Endothelial cell of umbilical vein (primary cell): ENCODE results near the gene CASR.

Experiments
- EZH2 ChIP-seq: IDR thresholded peaks from 2 replicates; pipeline ENCODE4 v1.6.1; 2012; ENCODE audit warnings: borderline replicate concordance, low read depth, mild to moderate bottlenecking, moderate library complexity, low read length, inconsistent platforms; ENCODE audit not compliant: severe bottlenecking
- GATA2 ChIP-seq: IDR thresholded peaks from 2 replicates; pipeline ENCODE4 v1.7.0; 2011; ENCODE audit warnings: low read depth, mild to moderate bottlenecking, moderate library complexity, mixed read lengths, low read length; ENCODE audit not compliant: insufficient read length, insufficient read depth
- JUN ChIP-seq: IDR thresholded peaks from 2 replicates; pipeline ENCODE4 v1.6.1; 2011; ENCODE audit warnings: borderline replicate concordance, low read depth; ENCODE audit not compliant: insufficient read length, insufficient read depth
- MAX ChIP-seq: IDR thresholded peaks from 2 replicates; pipeline ENCODE4 v1.6.1; 2011; ENCODE audit not compliant: insufficient read depth, insufficient read length
- MYC ChIP-seq: IDR thresholded peaks from one replicate; pipeline ENCODE4 v1.6.1; 2011; ENCODE audit warnings: mild to moderate bottlenecking, low read depth, low read length
- POLR2A ChIP-seq: IDR thresholded peaks from 2 replicates; pipeline ENCODE4 v1.6.1; 2012; ENCODE audit warnings: low read depth, mild to moderate bottlenecking, control low read depth, low read length
- POLR2AphosphoS5 ChIP-seq: IDR thresholded peaks from 2 replicates; pipeline ENCODE4 v1.6.1; 2012; ENCODE audit warnings: low read depth, mild to moderate bottlenecking, control low read depth, low read length, moderate library complexity; ENCODE audit not compliant: insufficient read depth
- TF ChIP-seq, protein P1 (sequence below), 2 donors: IDR thresholded peaks; 1 replicate in 1 of 2; 2 replicates in 1 of 2; pipeline ENCODE4 v1.5.1; 2011; ENCODE audit warnings: low read length in 2 of 2, mild to moderate bottlenecking in 2 of 2, moderate library complexity in 2 of 2, control low read depth in 1 of 2, inconsistent platforms in 1 of 2, low read depth in 1 of 2; ENCODE audit not compliant: insufficient read depth in 1 of 2; ENCODE audit errors: extremely low read depth in 1 of 2

GRCh38 chr3:122183893-122184590, 574 bp downstream of the CASR start:
- peak; percentile 64 for TF ChIP-seq EZH2
- TF ChIP-seq, protein P1, sequence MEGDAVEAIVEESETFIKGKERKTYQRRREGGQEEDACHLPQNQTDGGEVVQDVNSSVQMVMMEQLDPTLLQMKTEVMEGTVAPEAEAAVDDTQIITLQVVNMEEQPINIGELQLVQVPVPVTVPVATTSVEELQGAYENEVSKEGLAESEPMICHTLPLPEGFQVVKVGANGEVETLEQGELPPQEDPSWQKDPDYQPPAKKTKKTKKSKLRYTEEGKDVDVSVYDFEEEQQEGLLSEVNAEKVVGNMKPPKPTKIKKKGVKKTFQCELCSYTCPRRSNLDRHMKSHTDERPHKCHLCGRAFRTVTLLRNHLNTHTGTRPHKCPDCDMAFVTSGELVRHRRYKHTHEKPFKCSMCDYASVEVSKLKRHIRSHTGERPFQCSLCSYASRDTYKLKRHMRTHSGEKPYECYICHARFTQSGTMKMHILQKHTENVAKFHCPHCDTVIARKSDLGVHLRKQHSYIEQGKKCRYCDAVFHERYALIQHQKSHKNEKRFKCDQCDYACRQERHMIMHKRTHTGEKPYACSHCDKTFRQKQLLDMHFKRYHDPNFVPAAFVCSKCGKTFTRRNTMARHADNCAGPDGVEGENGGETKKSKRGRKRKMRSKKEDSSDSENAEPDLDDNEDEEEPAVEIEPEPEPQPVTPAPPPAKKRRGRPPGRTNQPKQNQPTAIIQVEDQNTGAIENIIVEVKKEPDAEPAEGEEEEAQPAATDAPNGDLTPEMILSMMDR (IDR thresholded peaks at IDR 0.05; ENCODE audit: extremely low read depth in 1 of 2, insufficient read depth in 1 of 2, low read depth in 1 of 2, low read length in 2 of 2), result no peak
- no peak for TF ChIP-seq POLR2AphosphoS5
- no peak for TF ChIP-seq POLR2A
- TF ChIP-seq MAX, result no peak
- no peak for TF ChIP-seq MYC
- no peak for TF ChIP-seq JUN
- TF ChIP-seq GATA2, result no peak
